Tibial artery (tissue), 4 donors: ENCODE results near the gene CERT1.
"Not testable (repeated sequence)": the region's sequence is repeated elsewhere in the genome, so short reads cannot be mapped to it uniquely, and the experiment has no call there.

Source experiments
- DNase-seq, 2 donors: peaks; one replicate each; pipeline ENCODE4 v3.0.0-alpha.2; 2019
- H3K27ac ChIP-seq, 2 donors: fragments of 200-600 bp; sonication (generic) in 1 of 2; 1 replicate in 1 of 2; 2 replicates in 1 of 2; pipeline ENCODE4 v1.5.1; 2018 to 2019; ENCODE audit warnings: mild to moderate bottlenecking in 1 of 2
- H3K27me3 ChIP-seq, 2 donors: fragments of 200-600 bp; sonication (generic) in 1 of 2; one replicate each; pipeline versions ENCODE4 v1.5.1 to v1.6.0; 2016 to 2019
- H3K36me3 ChIP-seq, 3 donors: fragments of 200-600 bp; sonication (generic) in 2 of 3; one replicate each; pipeline ENCODE4 v1.5.1; 2016 to 2019; ENCODE audit warnings: mild to moderate bottlenecking in 2 of 3
- H3K4me1 ChIP-seq, 4 donors: fragments of 200-600 bp; sonication (generic) in 2 of 4; 1 replicate in 3 of 4; 2 replicates in 1 of 4; pipeline ENCODE4 v1.5.1; 2016 to 2019
- H3K4me3 ChIP-seq, 2 donors: fragments of 200-600 bp; sonication (generic) in 1 of 2; 1 replicate in 1 of 2; 2 replicates in 1 of 2; pipeline ENCODE4 v1.5.1; 2018 to 2019; ENCODE audit warnings: mild to moderate bottlenecking in 2 of 2
- H3K9me3 ChIP-seq, 3 donors: fragments of 200-600 bp; sonication (generic) in 1 of 3; one replicate each; pipeline ENCODE4 v1.5.1; 2016 to 2019
- CTCF ChIP-seq, 2 experiments: fragments of 200-600 bp in 1 of 2; fragments of 450-650 bp in 1 of 2; IDR thresholded peaks; one replicate each; pipeline ENCODE4 v1.5.1; 2017 to 2019; ENCODE audit warnings: antibody characterized with exemption in 2 of 2, mild to moderate bottlenecking in 1 of 2, moderate library complexity in 1 of 2
- intact Hi-C: fragments of 100-400 bp; cut with DNase I; formaldehyde crosslinking; loops from one replicate; pipeline ENCODE4 v1.15.0; 2023; ENCODE audit warnings: low total_unique reads

Gene CERT1

GRCh38 chr5:75509546-75509945 is 1.9 kb downstream of the CERT1 start:
- intact Hi-C loops, result no loop called here
- TF ChIP-seq CTCF (IDR thresholded peaks at IDR 0.05), result no peak
- no peaks in the 10 kb centered on the region for H3K27me3 ChIP-seq
- H3K27ac ChIP-seq, result peak overlapping the region in 1 of 2 donors; percentile 97
- H3K4me1 ChIP-seq, result peaks cover 0 to 42% (median 16%) of the 10 kb centered on the region in 4 donors
- peaks cover 0 to 7% (median 0%) of the 10 kb centered on the region in 3 donors for H3K36me3 ChIP-seq
- H3K4me3 ChIP-seq, result peak overlapping the region; percentile 81 to 92
- no peak for DNase-seq
- H3K9me3 ChIP-seq, result no peaks in the 10 kb centered on the region

GRCh38 chr5:75507841-75508240 is 3.6 kb downstream of the CERT1 start:
- Histone ChIP-seq H3K4me3 (no peak overlapping the region), H3K9me3 (no peaks in the 10 kb centered on the region), H3K27me3 (no peaks in the 10 kb centered on the region), H3K27ac (no peak overlapping the region), H3K36me3 (peaks cover 0 to 7% (median 4%) of the 10 kb centered on the region in 3 donors), H3K4me1 (peaks cover 0 to 29% (median 7%) of the 10 kb centered on the region in 4 donors)
- DNase-seq, result no peak
- intact Hi-C loops, result no loop called here
- TF ChIP-seq CTCF (IDR thresholded peaks at IDR 0.05), result no peak

GRCh38 chr5:75505112-75505511 is 6.3 kb downstream of the CERT1 start:
- H3K36me3 ChIP-seq, DNase-seq, intact Hi-C loops, H3K9me3 ChIP-seq, H3K27me3 ChIP-seq, H3K4me3 ChIP-seq, H3K27ac ChIP-seq: not testable (repeated sequence)
- peaks cover 0 to 22% (median 4%) of the 10 kb centered on the region in 4 donors for H3K4me1 ChIP-seq

GRCh38 chr5:75498875-75499274 is 12.6 kb downstream of the CERT1 start:
- H3K4me1 ChIP-seq, H3K36me3 ChIP-seq, intact Hi-C loops, H3K9me3 ChIP-seq, H3K4me3 ChIP-seq, H3K27ac ChIP-seq, H3K27me3 ChIP-seq, DNase-seq: not testable (repeated sequence)

GRCh38 chr5:75498208-75498777 is 13.1 kb downstream of the CERT1 start:
- intact Hi-C loops, result no loop called here
- H3K4me1 ChIP-seq, result no peaks in the 10 kb centered on the region
- no peak for TF ChIP-seq CTCF (IDR thresholded peaks at IDR 0.05)
- DNase-seq, result no peak
- no peak overlapping the region for H3K27ac ChIP-seq
- H3K27me3 ChIP-seq, result no peaks in the 10 kb centered on the region
- H3K9me3 ChIP-seq, result no peaks in the 10 kb centered on the region
- peaks cover 0 to 5% (median 0%) of the 10 kb centered on the region in 3 donors for H3K36me3 ChIP-seq
- no peak overlapping the region for H3K4me3 ChIP-seq

- no peak for DNase-seq
- intact Hi-C loops, result no loop called here
- no peak for TF ChIP-seq CTCF (IDR thresholded peaks at IDR 0.05)
- Histone ChIP-seq H3K4me3 (no peak overlapping the region), H3K27ac (no peak overlapping the region), H3K36me3 (peaks cover 0 to 16% (median 12%) of the 10 kb centered on the region in 3 donors), H3K27me3 (no peaks in the 10 kb centered on the region), H3K4me1 (no peaks in the 10 kb centered on the region), H3K9me3 (no peaks in the 10 kb centered on the region)
These were observed 15.4 kb downstream of the CERT1 start for GRCh38 chr5:75496026-75496425.

- no peak overlapping the region for H3K4me3 ChIP-seq
- intact Hi-C loops, result no loop called here
- H3K27me3 ChIP-seq, result no peaks in the 10 kb centered on the region
- TF ChIP-seq CTCF (IDR thresholded peaks at IDR 0.05), result no peak
- H3K4me1 ChIP-seq, result no peaks in the 10 kb centered on the region
- no peak for DNase-seq
- H3K9me3 ChIP-seq, result peaks cover 0 to 9% (median 0%) of the 10 kb centered on the region in 3 donors
- no peak overlapping the region for H3K27ac ChIP-seq
- H3K36me3 ChIP-seq, result peaks cover 0 to 20% (median 11%) of the 10 kb centered on the region in 3 donors
These were observed 19.8 kb downstream of the CERT1 start for GRCh38 chr5:75491621-75492020.

- H3K27me3 ChIP-seq, intact Hi-C loops, H3K27ac ChIP-seq, DNase-seq, H3K4me3 ChIP-seq, H3K4me1 ChIP-seq: not testable (repeated sequence)
- Histone ChIP-seq H3K9me3 (peaks cover 0 to 17% (median 0%) of the 10 kb centered on the region in 3 donors), H3K36me3 (peaks cover 0 to 20% (median 11%) of the 10 kb centered on the region in 3 donors)
These were observed 21.6 kb downstream of the CERT1 start for GRCh38 chr5:75489847-75490246.
